Mesenteric fat pad (tissue), 1 donor: ENCODE results near the gene DEFB112. TPM values are rescaled to one million over a fixed set of nuclear protein-coding genes. Genes with fewer than 3 reads are reported as not detected.

ENCODE experiments used
- DNase-seq: peaks from one replicate; pipeline ENCODE4 v3.0.0-alpha.2; 2020; ENCODE audit warnings: low spot score
- total RNA-seq: library from RNA; stranded (reverse); fragmentation: NEBNext Ultra II Directional; extraction: Animal tissue kit (Norgen Biotek cat#: 25700); gene quantifications from one replicate; pipeline ENCODE4 v1.2.1, GENCODE V29; 2021
- donor health status: DM: yes; HTN: yes; CAD: no.

The DEFB112 gene
- total RNA-seq, 1 donor from 2014 or later = not detected

- DNase-seq = no peak
These were observed 46.6 kb downstream of the DEFB112 start for GRCh38 chr6:50003139-50003538.

DNA sequence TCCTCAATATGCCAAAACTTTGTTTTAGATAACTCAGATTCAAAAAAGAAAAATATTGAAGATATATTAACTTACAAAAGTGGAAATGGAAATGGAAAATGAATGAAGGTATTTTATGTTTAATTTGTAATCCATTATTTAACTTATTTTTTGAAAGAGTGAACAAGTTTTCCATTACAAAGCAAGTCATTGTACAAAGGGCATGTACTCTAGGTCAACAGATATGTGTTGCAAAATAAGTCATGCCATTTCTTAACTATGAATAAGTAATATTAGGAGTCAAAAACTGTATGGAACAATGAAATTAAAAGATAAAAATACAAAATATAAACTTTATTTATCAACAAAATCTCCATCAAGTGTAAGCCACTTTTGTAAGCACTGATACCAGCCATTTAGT lies 54.5 kb downstream of the DEFB112 start:
- no peak for DNase-seq

Other genes with a start within 250 kb of the DEFB112 start
- not detected for gene CRISP1, start 183.4 kb downstream of the DEFB112 start, total RNA-seq
- gene DEFB114, start 85.8 kb downstream of the DEFB112 start, total RNA-seq = not detected
- not detected for gene DEFB113, start 80.3 kb downstream of the DEFB112 start, total RNA-seq
- not detected for gene DEFB110, start 27.9 kb downstream of the DEFB112 start, total RNA-seq